Measurements from ENCODE around the gene ANOS1. TPM values are rescaled to one million over a fixed set of nuclear protein-coding genes. Genes with fewer than 3 reads are reported as not detected.

Gene ANOS1
- total RNA-seq, 2 experiments from 2014 or later = 0.03 TPM; not detected in 1

GRCh38 chrX:8738588-8739189 lies 6.8 kb upstream of the ANOS1 start:
- POLR2A ChIA-PET = no interaction called here
- CTCF ChIA-PET = interaction anchor here (0.6 to 1.6 kb wide), 7 partner anchors 9 to 745 kb away, joined by 3 to 6 read pairs (median 3); no protein-coding TSS in a partner anchor
- H3K27ac Mint-ChIP-seq = no peak overlapping the region
- H3K4me3 Mint-ChIP-seq = no peak overlapping the region
- H3K27me3 Mint-ChIP-seq (ENCODE audit: low read depth) = peaks cover 4% of the 10 kb centered on the region
- H3K36me3 Mint-ChIP-seq (ENCODE audit: low read depth) = no peaks in the 10 kb centered on the region
- no peaks in the 10 kb centered on the region for H3K4me1 Mint-ChIP-seq (ENCODE audit: low read depth)
- H3K9me3 Mint-ChIP-seq (ENCODE audit: insufficient read depth) = no peaks in the 10 kb centered on the region
- no peak for ATAC-seq
- DNase-seq = peak; percentile 25

- ChIA-PET POLR2A (no interaction called here), CTCF (interaction anchor here (0.7 to 1.6 kb wide), 3 partner anchors 9 to 744 kb away, joined by 3 to 6 read pairs (median 3); no protein-coding TSS in a partner anchor)
- no peaks in the 10 kb centered on the region for H3K9me3 Mint-ChIP-seq (ENCODE audit: insufficient read depth)
Observed at GRCh38 chrX:8737883-8738282, 5.9 kb upstream of the ANOS1 start.

DNA sequence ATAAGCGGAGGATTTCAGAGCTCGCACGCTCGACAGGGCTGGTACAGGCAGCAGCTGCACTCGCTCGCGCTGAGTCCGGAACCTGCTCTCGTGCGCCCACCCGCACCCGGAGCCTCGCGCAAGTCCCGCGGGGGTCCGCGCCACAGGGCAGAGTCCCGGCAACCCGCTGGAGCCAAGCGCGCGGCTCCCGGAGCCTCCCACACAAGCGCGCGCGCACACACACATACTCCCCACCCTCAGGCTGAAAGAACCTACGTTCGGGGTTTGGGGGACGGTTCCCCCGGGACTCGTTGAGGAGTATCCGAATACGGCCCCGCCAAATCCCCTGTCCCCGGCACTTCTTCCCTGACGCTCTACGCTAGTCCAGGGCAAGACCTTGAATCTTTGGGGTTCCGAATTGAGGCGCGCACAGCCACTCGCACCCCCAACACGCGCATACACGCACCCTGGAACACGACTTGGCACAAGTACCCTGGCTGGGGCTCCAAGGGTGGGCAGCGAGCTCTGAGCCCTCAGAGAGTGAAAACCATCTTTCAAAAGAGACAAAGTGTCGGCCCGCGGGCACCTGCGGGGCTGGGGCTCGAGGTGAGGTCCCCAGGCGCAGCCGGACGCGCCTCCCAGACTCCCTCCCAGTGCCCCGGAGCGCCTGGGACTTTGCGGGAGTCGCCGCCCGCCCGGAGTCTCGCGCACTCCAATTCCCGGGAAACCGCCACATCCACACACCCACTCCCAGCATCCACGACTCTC lies 952 bp downstream of the ANOS1 start:
- POLR2A ChIA-PET = no interaction called here
- Mint-ChIP-seq H3K27ac (no peak overlapping the region), H3K36me3 (ENCODE audit: low read depth) (no peaks in the 10 kb centered on the region), H3K4me1 (ENCODE audit: low read depth) (no peaks in the 10 kb centered on the region), H3K4me3 (no peak overlapping the region), H3K27me3 (ENCODE audit: low read depth) (peaks cover 31% of the 10 kb centered on the region), H3K9me3 (ENCODE audit: insufficient read depth) (no peaks in the 10 kb centered on the region)
- DNase-seq = no peak
- CTCF ChIA-PET = no interaction called here
- no peak for ATAC-seq

More at GRCh38 chrX:8737883-8738282, 5.9 kb upstream of the ANOS1 start:
- no peaks in the 10 kb centered on the region for H3K4me1 Mint-ChIP-seq (ENCODE audit: low read depth)
- no peaks in the 10 kb centered on the region for H3K36me3 Mint-ChIP-seq (ENCODE audit: low read depth)
- peaks cover 10% of the 10 kb centered on the region for H3K27me3 Mint-ChIP-seq (ENCODE audit: low read depth)
- H3K4me3 Mint-ChIP-seq = no peak overlapping the region
- H3K27ac Mint-ChIP-seq = no peak overlapping the region
- ATAC-seq = no peak
- no peak for DNase-seq

DNA sequence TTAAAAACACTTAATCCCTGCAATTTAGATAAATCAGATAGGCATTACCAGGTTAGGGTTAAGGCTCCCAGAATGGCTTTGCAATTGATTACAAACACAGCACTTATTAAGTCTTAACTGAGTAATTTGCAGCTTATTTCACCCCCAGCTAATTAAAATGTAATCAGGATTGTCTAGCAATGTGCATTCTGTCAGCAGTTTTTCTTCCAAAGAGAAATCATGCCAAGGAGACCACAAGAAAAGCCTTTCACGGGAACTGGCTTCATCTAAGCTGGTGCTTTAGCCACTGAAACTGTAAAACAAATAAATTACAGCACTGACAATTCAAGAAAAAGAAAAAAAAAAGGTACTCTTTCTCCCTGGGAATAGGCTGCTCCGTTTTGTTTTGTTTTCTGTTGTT lies 2.1 kb downstream of the ANOS1 start:
- H3K27me3 Mint-ChIP-seq (ENCODE audit: low read depth) = peaks cover 31% of the 10 kb centered on the region
- H3K27ac Mint-ChIP-seq = no peak overlapping the region
- H3K9me3 Mint-ChIP-seq (ENCODE audit: insufficient read depth) = no peaks in the 10 kb centered on the region
- CTCF ChIA-PET = interaction anchor here (1.0 kb wide), 1 partner anchor 8 kb away, joined by 3 read pairs; no protein-coding TSS in a partner anchor
- H3K4me3 Mint-ChIP-seq = no peak overlapping the region
- no peak for ATAC-seq
- POLR2A ChIA-PET = no interaction called here
- DNase-seq = no peak
- H3K4me1 Mint-ChIP-seq (ENCODE audit: low read depth) = no peaks in the 10 kb centered on the region
- no peaks in the 10 kb centered on the region for H3K36me3 Mint-ChIP-seq (ENCODE audit: low read depth)

DNA sequence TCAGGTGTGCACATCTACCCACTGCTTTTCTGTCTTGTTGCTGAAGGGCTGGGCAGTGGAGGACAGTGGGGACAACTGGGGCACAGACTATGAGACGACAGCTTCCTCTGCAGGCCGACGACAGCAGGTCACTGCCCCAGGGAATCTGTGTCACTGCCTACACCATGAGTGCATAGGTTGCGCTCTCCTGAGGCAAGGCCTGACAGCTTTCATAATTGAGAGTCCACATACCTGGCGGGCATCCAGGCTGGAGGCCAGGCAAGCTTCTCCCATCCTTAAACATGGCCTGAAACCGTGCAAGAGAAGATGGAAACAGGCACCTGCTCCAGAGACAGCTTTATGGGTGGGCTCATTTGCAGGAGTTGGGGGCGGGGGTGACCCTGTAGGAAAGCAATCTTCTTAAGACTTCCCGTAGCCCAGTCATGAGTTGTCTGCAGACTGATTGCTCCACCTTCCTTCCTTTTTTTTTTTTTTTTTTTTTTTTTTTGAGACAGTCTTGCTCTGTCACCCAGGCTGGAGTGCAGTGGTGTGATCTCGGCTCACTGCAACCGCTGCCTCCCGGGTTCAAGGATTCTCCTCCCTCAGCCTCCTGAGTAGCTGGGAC lies 2.9 kb downstream of the ANOS1 start:
- Mint-ChIP-seq H3K4me3 (no peak overlapping the region), H3K27ac (no peak overlapping the region), H3K36me3 (ENCODE audit: low read depth) (no peaks in the 10 kb centered on the region), H3K4me1 (ENCODE audit: low read depth) (no peaks in the 10 kb centered on the region), H3K9me3 (ENCODE audit: insufficient read depth) (no peaks in the 10 kb centered on the region), H3K27me3 (ENCODE audit: low read depth) (peaks cover 31% of the 10 kb centered on the region)
- CTCF ChIA-PET = interaction anchor here (0.5 to 1.0 kb wide), 2 partner anchors 9 to 283 kb away, joined by 3 read pairs; no protein-coding TSS in a partner anchor
- no peak for DNase-seq
- ATAC-seq = no peak
- POLR2A ChIA-PET = no interaction called here

DNA sequence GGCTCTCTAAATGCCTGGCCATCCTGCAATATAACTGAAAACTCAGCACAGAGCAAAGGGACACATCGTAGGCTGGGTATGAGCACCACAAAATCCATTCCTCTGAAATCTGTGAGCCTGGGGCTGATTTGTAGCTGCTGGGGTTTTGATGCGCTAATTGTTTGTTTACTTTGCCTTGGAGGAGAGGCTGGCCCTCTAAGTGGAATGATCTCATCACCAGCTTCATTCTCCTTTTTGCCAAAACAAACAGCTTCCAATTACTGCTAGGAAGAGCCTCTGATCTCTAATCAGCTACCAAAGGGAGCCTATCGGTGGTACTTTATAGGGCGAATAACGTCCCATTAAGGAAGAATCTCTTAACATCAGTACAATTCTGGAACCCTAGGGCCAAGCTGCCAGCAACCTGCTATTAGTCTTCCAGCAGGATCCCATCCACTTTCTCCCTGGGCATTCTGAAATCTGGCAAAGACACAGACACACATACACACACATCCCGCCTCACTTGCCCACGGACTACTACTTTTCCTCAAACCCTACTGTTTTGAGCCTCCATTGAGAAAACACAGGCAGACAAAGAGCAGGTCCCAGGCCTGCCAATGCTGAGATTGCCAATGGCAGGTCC lies 5.8 kb downstream of the ANOS1 start:
- Mint-ChIP-seq H3K4me3 (no peak overlapping the region), H3K27ac (no peak overlapping the region), H3K27me3 (ENCODE audit: low read depth) (peaks cover 23% of the 10 kb centered on the region), H3K9me3 (ENCODE audit: insufficient read depth) (no peaks in the 10 kb centered on the region), H3K36me3 (ENCODE audit: low read depth) (no peaks in the 10 kb centered on the region), H3K4me1 (ENCODE audit: low read depth) (no peaks in the 10 kb centered on the region)
- POLR2A ChIA-PET = no interaction called here
- no peak for DNase-seq
- no peak for ATAC-seq
- CTCF ChIA-PET = no interaction called here

GRCh38 chrX:8724300-8724699 lies 7.6 kb downstream of the ANOS1 start:
- ChIA-PET POLR2A (no interaction called here), CTCF (interaction anchor here (0.7 kb wide), 1 partner anchor 14 kb away, joined by 3 read pairs; no protein-coding TSS in a partner anchor)
- Mint-ChIP-seq H3K4me1 (ENCODE audit: low read depth) (no peaks in the 10 kb centered on the region), H3K27ac (no peak overlapping the region), H3K4me3 (no peak overlapping the region), H3K27me3 (ENCODE audit: low read depth) (peaks cover 17% of the 10 kb centered on the region), H3K9me3 (ENCODE audit: insufficient read depth) (no peaks in the 10 kb centered on the region), H3K36me3 (ENCODE audit: low read depth) (no peaks in the 10 kb centered on the region)
- no peak for ATAC-seq
- DNase-seq = no peak

- Mint-ChIP-seq H3K4me3 (no peak overlapping the region), H3K36me3 (ENCODE audit: low read depth) (no peaks in the 10 kb centered on the region), H3K9me3 (ENCODE audit: insufficient read depth) (no peaks in the 10 kb centered on the region), H3K27ac (no peak overlapping the region), H3K27me3 (ENCODE audit: low read depth) (peaks cover 6% of the 10 kb centered on the region), H3K4me1 (ENCODE audit: low read depth) (no peaks in the 10 kb centered on the region)
- ChIA-PET CTCF (no interaction called here), POLR2A (no interaction called here)
- DNase-seq = no peak
- no peak for ATAC-seq
Observed at GRCh38 chrX:8721536-8721935, 10.4 kb downstream of the ANOS1 start.

GRCh38 chrX:8720136-8720535 lies 11.8 kb downstream of the ANOS1 start:
- H3K4me1 Mint-ChIP-seq (ENCODE audit: low read depth) = no peaks in the 10 kb centered on the region
- no peaks in the 10 kb centered on the region for H3K36me3 Mint-ChIP-seq (ENCODE audit: low read depth)
- CTCF ChIA-PET = no interaction called here
- H3K27ac Mint-ChIP-seq = no peak overlapping the region
- no peaks in the 10 kb centered on the region for H3K9me3 Mint-ChIP-seq (ENCODE audit: insufficient read depth)
- DNase-seq (no peak), ATAC-seq (no peak)
- peaks cover 4% of the 10 kb centered on the region for H3K27me3 Mint-ChIP-seq (ENCODE audit: low read depth)
- POLR2A ChIA-PET = no interaction called here
- no peak overlapping the region for H3K4me3 Mint-ChIP-seq

- Mint-ChIP-seq H3K9me3 (ENCODE audit: insufficient read depth) (no peaks in the 10 kb centered on the region), H3K36me3 (ENCODE audit: low read depth) (no peaks in the 10 kb centered on the region), H3K4me3 (no peak overlapping the region), H3K4me1 (ENCODE audit: low read depth) (no peaks in the 10 kb centered on the region), H3K27ac (no peak overlapping the region), H3K27me3 (ENCODE audit: low read depth) (no peaks in the 10 kb centered on the region)
- CTCF ChIA-PET = no interaction called here
- POLR2A ChIA-PET = no interaction called here
- ATAC-seq (no peak), DNase-seq (no peak)
Observed at GRCh38 chrX:8717354-8717753, 14.6 kb downstream of the ANOS1 start.

DNA sequence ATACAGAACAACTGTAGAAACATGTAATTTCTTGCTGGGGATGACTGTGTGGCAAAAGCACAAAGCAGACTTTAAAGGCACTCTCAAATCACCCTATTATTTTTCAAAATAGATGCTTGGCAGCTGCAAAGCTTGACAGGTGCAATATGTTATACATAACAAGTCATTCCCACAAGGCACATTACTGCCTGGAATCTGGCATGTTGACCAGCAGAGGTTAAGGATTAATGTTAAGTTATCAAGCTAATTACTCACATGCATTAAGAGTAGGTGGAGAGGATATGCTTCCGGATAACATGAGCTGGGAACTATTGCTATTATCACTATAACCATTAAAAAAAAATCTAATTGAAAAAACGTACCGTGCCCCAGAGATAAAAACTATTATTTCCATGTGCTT lies 17.8 kb downstream of the ANOS1 start:
- Mint-ChIP-seq H3K27me3 (ENCODE audit: low read depth) (no peaks in the 10 kb centered on the region), H3K4me3 (no peak overlapping the region), H3K4me1 (ENCODE audit: low read depth) (no peaks in the 10 kb centered on the region), H3K36me3 (ENCODE audit: low read depth) (no peaks in the 10 kb centered on the region), H3K9me3 (ENCODE audit: insufficient read depth) (no peaks in the 10 kb centered on the region), H3K27ac (no peak overlapping the region)
- ChIA-PET POLR2A (no interaction called here), CTCF (no interaction called here)
- ATAC-seq (no peak), DNase-seq (no peak)

DNA sequence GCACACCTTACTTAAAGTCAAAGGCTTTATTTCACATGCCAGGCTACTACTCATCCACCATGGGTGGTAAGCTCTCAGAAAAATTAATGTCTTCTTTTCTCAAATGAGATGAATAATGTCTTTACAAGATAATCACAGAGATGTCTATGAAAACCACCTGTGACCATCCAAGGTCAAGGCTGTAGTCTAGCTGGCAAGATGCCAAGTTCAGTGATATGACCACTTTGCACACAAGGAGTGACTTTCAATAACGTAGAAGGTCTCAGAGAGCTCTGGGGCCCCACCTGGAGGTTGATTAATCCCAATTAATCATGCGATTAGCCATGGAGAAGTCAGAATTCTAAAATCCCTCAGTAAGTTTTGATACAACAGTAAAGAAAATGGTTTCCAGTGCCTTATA lies 20.5 kb downstream of the ANOS1 start:
- no peak overlapping the region for H3K27ac Mint-ChIP-seq
- DNase-seq (no peak), ATAC-seq (no peak)
- no peaks in the 10 kb centered on the region for H3K27me3 Mint-ChIP-seq (ENCODE audit: low read depth)
- ChIA-PET POLR2A (no interaction called here), CTCF (no interaction called here)
- H3K9me3 Mint-ChIP-seq (ENCODE audit: insufficient read depth) = no peaks in the 10 kb centered on the region
- H3K4me3 Mint-ChIP-seq = no peak overlapping the region
- H3K4me1 Mint-ChIP-seq (ENCODE audit: low read depth) = no peaks in the 10 kb centered on the region
- H3K36me3 Mint-ChIP-seq (ENCODE audit: low read depth) = no peaks in the 10 kb centered on the region

Data from activated CD8-positive, alpha-beta T cell treated with anti-CD3 and anti-CD28 coated beads, Interleukin-2, amount 10 ng/mL, durations not matched to agents 7 days and 5 days (primary cell).